Measurements from ENCODE around the gene SSX2IP. TPM values are rescaled to one million over a fixed set of nuclear protein-coding genes. Genes with fewer than 3 reads are reported as not detected.

The SSX2IP gene
- total RNA-seq, 4 donors from 2014 or later = 2.9 to 34.3 (median 19.2) TPM

GRCh38 chr1:84719543-84720217 lies 29.4 kb upstream of the SSX2IP start:
- intact Hi-C loops (cut with DNase I; ENCODE audit: low total_unique reads) = no loop called here
- H3K9me3 ChIP-seq = no peaks in the 10 kb centered on the region
- DNase-seq = no peak
- H3K4me3 ChIP-seq = no peak overlapping the region
- H3K4me1 ChIP-seq = peaks cover 0 to 6% of the 10 kb centered on the region in 2 donors
- H3K36me3 ChIP-seq = no peaks in the 10 kb centered on the region
- peak overlapping the region; percentile 48 to 58 for H3K27ac ChIP-seq
- no peaks in the 10 kb centered on the region for H3K27me3 ChIP-seq
- TF ChIP-seq, protein P1, sequence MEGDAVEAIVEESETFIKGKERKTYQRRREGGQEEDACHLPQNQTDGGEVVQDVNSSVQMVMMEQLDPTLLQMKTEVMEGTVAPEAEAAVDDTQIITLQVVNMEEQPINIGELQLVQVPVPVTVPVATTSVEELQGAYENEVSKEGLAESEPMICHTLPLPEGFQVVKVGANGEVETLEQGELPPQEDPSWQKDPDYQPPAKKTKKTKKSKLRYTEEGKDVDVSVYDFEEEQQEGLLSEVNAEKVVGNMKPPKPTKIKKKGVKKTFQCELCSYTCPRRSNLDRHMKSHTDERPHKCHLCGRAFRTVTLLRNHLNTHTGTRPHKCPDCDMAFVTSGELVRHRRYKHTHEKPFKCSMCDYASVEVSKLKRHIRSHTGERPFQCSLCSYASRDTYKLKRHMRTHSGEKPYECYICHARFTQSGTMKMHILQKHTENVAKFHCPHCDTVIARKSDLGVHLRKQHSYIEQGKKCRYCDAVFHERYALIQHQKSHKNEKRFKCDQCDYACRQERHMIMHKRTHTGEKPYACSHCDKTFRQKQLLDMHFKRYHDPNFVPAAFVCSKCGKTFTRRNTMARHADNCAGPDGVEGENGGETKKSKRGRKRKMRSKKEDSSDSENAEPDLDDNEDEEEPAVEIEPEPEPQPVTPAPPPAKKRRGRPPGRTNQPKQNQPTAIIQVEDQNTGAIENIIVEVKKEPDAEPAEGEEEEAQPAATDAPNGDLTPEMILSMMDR (IDR thresholded peaks at IDR 0.05) = no peak
- TF ChIP-seq POLR2A (IDR thresholded peaks at IDR 0.05) = no peak

DNA sequence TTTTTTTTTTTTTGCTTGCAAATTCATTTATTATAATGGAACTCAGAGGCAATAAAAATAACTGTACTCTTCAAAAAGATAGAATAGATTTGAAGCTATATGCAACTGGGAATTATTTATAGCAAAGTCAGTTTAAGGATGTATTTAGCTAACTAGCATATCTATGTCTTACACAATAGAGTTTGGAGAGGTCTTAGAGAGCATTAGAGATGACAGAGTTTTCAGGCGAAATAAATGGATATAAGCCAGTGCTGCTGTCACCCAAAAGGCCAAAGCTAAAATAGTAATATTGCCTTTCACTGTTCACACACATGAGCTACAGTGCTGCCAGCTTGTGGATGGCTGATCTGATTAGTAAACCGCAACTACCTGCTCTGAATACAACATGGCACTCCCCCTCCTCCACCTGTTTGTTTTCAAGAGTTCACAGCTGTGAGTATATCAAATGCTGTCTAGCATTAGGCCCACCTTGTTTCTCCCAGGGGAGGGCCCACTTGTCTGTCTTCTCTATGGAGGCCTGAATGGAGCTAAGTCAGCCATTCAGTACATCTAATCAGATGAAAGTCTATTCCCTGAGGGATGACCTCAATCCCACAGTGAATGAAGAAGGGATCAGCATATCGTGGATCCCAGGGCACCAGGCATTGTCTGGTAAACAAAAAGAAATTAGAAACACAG lies 25.2 kb upstream of the SSX2IP start:
- Histone ChIP-seq H3K27ac (no peak overlapping the region), H3K4me1 (peaks cover 0 to 6% of the 10 kb centered on the region in 2 donors), H3K4me3 (no peak overlapping the region), H3K9me3 (no peaks in the 10 kb centered on the region), H3K27me3 (no peaks in the 10 kb centered on the region), H3K36me3 (no peaks in the 10 kb centered on the region)
- TF ChIP-seq POLR2A (IDR thresholded peaks at IDR 0.05) = no peak
- TF ChIP-seq, protein P1 (IDR thresholded peaks at IDR 0.05) = no peak
- intact Hi-C loops (cut with DNase I; ENCODE audit: low total_unique reads) = no loop called here
- DNase-seq = no peak

DNA sequence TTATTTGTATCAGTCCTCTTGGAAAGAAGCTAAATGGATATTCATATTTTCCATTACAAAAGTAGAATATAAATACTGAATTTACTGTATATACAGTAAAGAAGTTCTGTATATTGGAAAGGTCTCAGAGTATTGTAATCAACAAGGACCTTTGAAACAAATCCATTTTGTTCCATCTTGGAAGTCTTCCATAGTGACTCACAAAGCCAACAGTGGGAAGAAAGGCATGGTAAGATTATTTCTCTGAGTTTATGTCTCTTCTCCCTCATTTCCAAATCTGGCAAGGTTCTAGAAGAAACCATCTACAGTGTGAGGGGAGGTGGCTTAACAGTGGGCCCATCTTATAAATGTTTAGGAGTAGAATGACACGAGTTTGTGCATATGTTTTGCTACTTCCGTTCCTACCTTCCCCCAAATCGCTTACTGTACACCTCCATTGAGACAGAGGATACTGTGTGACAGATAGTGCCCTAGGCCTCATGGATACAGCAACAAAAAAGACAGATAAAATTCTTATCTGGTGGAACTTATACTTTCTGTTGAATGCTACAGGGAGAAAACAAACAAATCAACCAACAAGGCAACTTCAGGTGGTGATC lies 22.1 kb upstream of the SSX2IP start:
- no peak overlapping the region for H3K27ac ChIP-seq
- intact Hi-C loops (cut with DNase I; ENCODE audit: low total_unique reads) = no loop called here
- H3K4me1 ChIP-seq = no peaks in the 10 kb centered on the region

GRCh38 chr1:84711869-84712268 lies 21.6 kb upstream of the SSX2IP start:
- Histone ChIP-seq H3K36me3 (no peaks in the 10 kb centered on the region), H3K4me3 (no peak overlapping the region), H3K4me1 (no peaks in the 10 kb centered on the region), H3K27me3 (no peaks in the 10 kb centered on the region), H3K9me3 (no peaks in the 10 kb centered on the region), H3K27ac (no peak overlapping the region)
- TF ChIP-seq, protein P1 (IDR thresholded peaks at IDR 0.05) = no peak
- no peak for TF ChIP-seq POLR2A (IDR thresholded peaks at IDR 0.05)
- intact Hi-C loops (cut with DNase I; ENCODE audit: low total_unique reads) = no loop called here
- DNase-seq = no peak

More for the DNA sequence above, 22.1 kb upstream of the SSX2IP start:
- no peak for TF ChIP-seq POLR2A (IDR thresholded peaks at IDR 0.05)
- TF ChIP-seq, protein P1 (IDR thresholded peaks at IDR 0.05) = no peak
- no peaks in the 10 kb centered on the region for H3K9me3 ChIP-seq
- no peaks in the 10 kb centered on the region for H3K27me3 ChIP-seq
- H3K36me3 ChIP-seq = no peaks in the 10 kb centered on the region
- no peak for DNase-seq
- no peak overlapping the region for H3K4me3 ChIP-seq

DNA sequence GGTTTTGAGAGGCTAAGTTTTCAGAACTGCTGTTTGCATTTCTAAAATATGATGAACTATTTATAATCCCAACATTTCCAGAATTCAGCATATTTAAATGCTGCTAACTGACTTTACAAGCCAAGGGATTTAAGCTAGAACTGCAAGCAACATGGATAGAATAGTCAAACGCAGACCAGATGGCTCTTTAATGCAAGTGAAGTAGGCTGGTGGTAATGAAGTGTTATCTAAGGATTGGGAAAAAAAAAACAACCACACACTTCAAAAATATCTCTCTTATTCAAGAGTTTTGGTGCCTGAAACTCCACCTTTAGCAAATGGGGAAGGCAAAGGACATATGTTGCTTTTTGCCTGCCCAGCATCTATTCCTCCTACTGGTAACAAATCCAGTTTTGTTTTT lies 20.9 kb upstream of the SSX2IP start:
- no peak for DNase-seq
- Histone ChIP-seq H3K4me3 (no peak overlapping the region), H3K27ac (no peak overlapping the region), H3K9me3 (no peaks in the 10 kb centered on the region), H3K36me3 (no peaks in the 10 kb centered on the region), H3K4me1 (no peaks in the 10 kb centered on the region), H3K27me3 (no peaks in the 10 kb centered on the region)
- TF ChIP-seq, protein P1 (IDR thresholded peaks at IDR 0.05) = no peak
- no peak for TF ChIP-seq POLR2A (IDR thresholded peaks at IDR 0.05)
- intact Hi-C loops (cut with DNase I; ENCODE audit: low total_unique reads) = no loop called here

All from uterus (tissue), 4 donors.